LNCAP (cell line): Measurements from ENCODE around the gene GNPTG.

Source experiments
- TF ChIP-seq, protein P1 (sequence below): fragments of 450-650 bp; IDR thresholded peaks from 2 replicates; pipeline ENCODE4 v1.5.1; 2017; ENCODE audit warnings: mild to moderate bottlenecking

The GNPTG gene

GRCh38 chr16:1327619-1327947 lies 24.1 kb upstream of the GNPTG start:
- TF ChIP-seq, protein P1, sequence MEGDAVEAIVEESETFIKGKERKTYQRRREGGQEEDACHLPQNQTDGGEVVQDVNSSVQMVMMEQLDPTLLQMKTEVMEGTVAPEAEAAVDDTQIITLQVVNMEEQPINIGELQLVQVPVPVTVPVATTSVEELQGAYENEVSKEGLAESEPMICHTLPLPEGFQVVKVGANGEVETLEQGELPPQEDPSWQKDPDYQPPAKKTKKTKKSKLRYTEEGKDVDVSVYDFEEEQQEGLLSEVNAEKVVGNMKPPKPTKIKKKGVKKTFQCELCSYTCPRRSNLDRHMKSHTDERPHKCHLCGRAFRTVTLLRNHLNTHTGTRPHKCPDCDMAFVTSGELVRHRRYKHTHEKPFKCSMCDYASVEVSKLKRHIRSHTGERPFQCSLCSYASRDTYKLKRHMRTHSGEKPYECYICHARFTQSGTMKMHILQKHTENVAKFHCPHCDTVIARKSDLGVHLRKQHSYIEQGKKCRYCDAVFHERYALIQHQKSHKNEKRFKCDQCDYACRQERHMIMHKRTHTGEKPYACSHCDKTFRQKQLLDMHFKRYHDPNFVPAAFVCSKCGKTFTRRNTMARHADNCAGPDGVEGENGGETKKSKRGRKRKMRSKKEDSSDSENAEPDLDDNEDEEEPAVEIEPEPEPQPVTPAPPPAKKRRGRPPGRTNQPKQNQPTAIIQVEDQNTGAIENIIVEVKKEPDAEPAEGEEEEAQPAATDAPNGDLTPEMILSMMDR, result no peak

DNA sequence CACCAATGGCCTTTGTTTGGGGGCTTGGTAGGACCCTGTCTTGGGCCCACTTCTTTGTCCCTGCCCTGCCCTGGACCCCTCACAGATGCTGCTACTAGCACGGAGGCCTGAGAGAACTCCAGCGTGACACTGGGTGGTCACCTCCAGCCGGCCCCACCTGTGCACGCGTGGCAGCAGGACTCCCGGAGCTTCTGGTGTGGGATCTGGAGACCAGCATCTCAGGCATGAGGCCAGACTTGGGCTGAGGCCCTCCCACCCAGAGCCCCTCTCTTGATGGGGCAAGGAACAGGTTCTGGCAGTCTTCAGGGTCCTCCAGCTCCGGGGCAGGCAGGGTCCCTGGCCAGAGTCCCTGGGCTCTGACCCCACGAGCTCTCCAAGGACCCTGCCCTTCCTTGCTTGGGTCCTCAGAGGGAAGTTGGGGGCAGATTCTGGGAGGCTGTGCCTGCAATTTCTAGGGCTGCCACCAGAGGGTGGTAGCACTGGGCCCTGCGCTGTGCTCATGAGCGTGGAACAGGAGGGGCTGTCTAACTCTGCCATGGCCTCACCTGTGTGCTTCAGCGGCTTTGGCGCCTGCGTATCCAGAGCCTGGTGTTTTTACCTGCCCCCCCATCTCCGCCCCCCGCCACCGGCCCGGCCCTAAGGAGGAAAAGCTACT lies 21.3 kb upstream of the GNPTG start:
- TF ChIP-seq, protein P1, result peak; percentile 60

- TF ChIP-seq, protein P1, result no peak
These were observed 20.6 kb upstream of the GNPTG start for GRCh38 chr16:1330931-1331711.

- TF ChIP-seq, protein P1, result no peak
These were observed 19.8 kb upstream of the GNPTG start for GRCh38 chr16:1331712-1332617.

GRCh38 chr16:1332618-1333148 lies 19.0 kb upstream of the GNPTG start:
- TF ChIP-seq, protein P1, result no peak

DNA sequence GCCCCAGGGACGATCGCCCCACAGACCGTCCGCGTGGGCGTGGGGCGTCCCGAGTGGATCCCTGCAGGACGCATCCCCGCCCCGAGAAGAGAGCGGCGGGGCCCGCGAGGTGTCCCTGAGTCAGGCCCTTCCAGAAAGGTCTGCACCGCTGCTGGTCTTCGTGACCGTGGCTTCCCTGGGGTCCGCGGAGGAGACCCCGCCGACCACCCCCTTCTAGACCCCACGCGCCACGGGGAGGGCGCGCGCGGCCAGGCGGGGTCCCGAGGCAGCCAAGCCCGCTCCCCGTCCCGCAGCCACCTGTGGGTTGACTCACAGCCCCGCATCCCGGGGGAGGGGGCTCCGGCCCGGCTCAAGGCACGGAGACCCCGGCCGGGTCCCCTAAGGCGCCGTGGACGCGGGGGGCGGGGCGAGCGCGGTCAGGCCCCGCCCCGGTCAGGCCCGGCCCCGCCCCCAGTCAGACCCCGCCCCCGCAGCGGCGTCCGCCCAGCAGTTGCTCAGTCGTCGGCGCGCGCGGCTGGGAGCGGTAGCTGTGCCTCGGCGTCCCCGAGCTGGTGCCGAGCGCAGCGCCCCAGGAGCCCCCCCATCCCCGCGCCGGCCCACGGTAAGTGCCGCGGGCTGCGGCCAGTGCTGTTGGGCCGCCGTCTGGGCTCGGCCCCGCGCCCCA lies 18.4 kb upstream of the GNPTG start, which contains the start of gene BAIAP3:
Gene BAIAP3 (plus strand): TSS at position 497 of the 664 bp plus-strand sequence. CDS start 4,905 bp downstream, outside the sequence.
- TF ChIP-seq, protein P1, result no peak
